K562 (cell line): ENCODE results near the gene BSDC1. TPM values are rescaled to one million over a fixed set of nuclear protein-coding genes. Genes with fewer than 3 reads are reported as not detected.

Experiments used
- FOXA3 ChIP-seq, 2 experiments: fragments of 450-650 bp in 1 of 2; sonication (generic) in 1 of 2; formaldehyde crosslinking; IDR thresholded peaks in 1 of 2; conservative IDR thresholded peaks in 1 of 2; 2 replicates each; pipeline versions ENCODE4 v1.4.0 to v1.8.0; 2020 to 2022; ENCODE audit warnings: mild to moderate bottlenecking in 2 of 2, missing genetic modification reagents in 1 of 2
- MBD1 ChIP-seq: fragments of 250-450 bp; sonication (Bioruptor Pico); IDR thresholded peaks from 2 replicates; pipeline ENCODE4 v1.8.0; 2022; ENCODE audit warnings: inconsistent platforms
- NFIX ChIP-seq: fragments of 250-450 bp; sonication (Bioruptor Pico); IDR thresholded peaks from 2 replicates; pipeline ENCODE4 v1.4.0; 2020; ENCODE audit warnings: low read depth, mild to moderate bottlenecking, moderate library complexity
- POLR2G ChIP-seq: fragments of 200-400 bp; formaldehyde crosslinking; IDR thresholded peaks from 2 replicates; pipeline ENCODE4 v1.6.1; 2017; ENCODE audit warnings: low read depth, mild to moderate bottlenecking, antibody characterized with exemption, low read length, moderate library complexity
- PREB ChIP-seq: sonication (generic); formaldehyde crosslinking; IDR thresholded peaks from 2 replicates; pipeline ENCODE4 v1.8.1; 2023; ENCODE audit warnings: mild to moderate bottlenecking, missing genetic modification reagents
- RBFOX2 ChIP-seq: fragments of 200-400 bp; formaldehyde crosslinking; IDR thresholded peaks from 2 replicates; pipeline ENCODE4 v1.6.1; 2017; ENCODE audit warnings: low read depth, mild to moderate bottlenecking, low read length, moderate library complexity
- RBM22 ChIP-seq: fragments of 200-400 bp; formaldehyde crosslinking; IDR thresholded peaks from 2 replicates; pipeline ENCODE4 v1.6.1; 2018; ENCODE audit warnings: low read length, low read depth; ENCODE audit not compliant: poor library complexity, severe bottlenecking
- SIX5 ChIP-seq, 2 experiments: IDR thresholded peaks; 2 replicates each; pipeline ENCODE4 v1.6.1; 2011; ENCODE audit warnings: low read length in 2 of 2, borderline replicate concordance in 1 of 2, low read depth in 1 of 2, mild to moderate bottlenecking in 1 of 2, moderate library complexity in 1 of 2; ENCODE audit not compliant: insufficient read depth in 1 of 2
- SMAD1 ChIP-seq: fragments of 150-350 bp; IDR thresholded peaks from 2 replicates; pipeline ENCODE4 v1.6.1; 2014; ENCODE audit warnings: low read length, low read depth; ENCODE audit not compliant: partially characterized antibody
- SUPT5H ChIP-seq: fragments of 450-650 bp; IDR thresholded peaks from 2 replicates; pipeline ENCODE4 v1.6.1; 2016
- polyA plus RNA-seq, 8 experiments: library from polyadenylated mRNA; depleted of rRNA in 4 of 8; stranded (reverse) in 5 of 8; unstranded in 3 of 8; fragments of >200 nt; fragmentation: Nextera tagmentation in 2 of 8; fragmentation: Illumina TruSeq in 1 of 8; extraction: Ambion mirVana in 2 of 8; extraction: Trizol in 1 of 8; gene quantifications; 2 replicates each; pipeline versions ENCODE4 v1.2.1 to v1.2.3, GENCODE V29; 2011 to 2014; ENCODE audit warnings: inconsistent platforms in 1 of 8, missing spikeins in 1 of 8
- total RNA-seq, 7 experiments: library from RNA; depleted of rRNA in 6 of 7; stranded (reverse); fragments of >200 nt in 6 of 7; fragmentation: Illumina TruSeq in 2 of 7; extraction: Trizol in 2 of 7; gene quantifications; 2 replicates each; pipeline versions ENCODE4 v1.2.1 to v1.2.3, GENCODE V29; 2011 to 2021; ENCODE audit warnings: low replicate concordance in 1 of 7

The BSDC1 gene
- total and polyA plus RNA-seq, 9 of the 15 experiments (the other 6 are each of a cell fraction or from before 2014, with no cell fraction given): 10.2 to 96.8 (median 73.1) TPM

- no peak for TF ChIP-seq MBD1 (CRISPR knock-in tag)
- 0 out of 2 replicates have a peak, but pooled peaks have one; percentile 14 for TF ChIP-seq POLR2G
- TF ChIP-seq SUPT5H: no peak
- TF ChIP-seq SIX5 (IDR thresholded peaks at IDR 0.05; ENCODE audit: borderline replicate concordance in 1 of 2, insufficient read depth in 1 of 2, low read depth in 1 of 2, low read length in 2 of 2): no peak
- TF ChIP-seq SMAD1: no peak
- no peak for TF ChIP-seq FOXA3 (CRISPR knock-in tag; conservative IDR thresholded peaks at IDR 0.05 in 1 of 2, IDR thresholded peaks at IDR 0.05 in 1 of 2)
- TF ChIP-seq NFIX (CRISPR knock-in tag): no peak
- no peak for TF ChIP-seq RBM22
- peak; percentile 26; the same call in 1 of the 2 replicates for TF ChIP-seq RBFOX2
- TF ChIP-seq PREB (CRISPR knock-in tag): no peak
Observed at GRCh38 chr1:32386676-32387392, 7.4 kb downstream of the BSDC1 start (continued).
